OCI-LY1 (cell line): ENCODE data around the gene DUSP14.

Source experiments
- H2AFZ ChIP-seq: fragments of 200-600 bp; sonication (generic), shearing (Covaris generic); 2 replicates; pipeline ENCODE4 v1.6.0; 2014; ENCODE audit warnings: antibody characterized with exemption, mild to moderate bottlenecking, low read length
- H3F3A ChIP-seq: fragments of 200-600 bp; sonication (generic), shearing (Covaris generic); 2 replicates; pipeline ENCODE4 v1.6.0; 2014; ENCODE audit warnings: mild to moderate bottlenecking, antibody characterized with exemption, low read length, moderate library complexity; ENCODE audit not compliant: insufficient read depth
- H3K27ac ChIP-seq: fragments of 200-600 bp; sonication (generic); 2 replicates; pipeline ENCODE4 v1.5.1; 2014; ENCODE audit warnings: low read length, mixed run types, mild to moderate bottlenecking, low read depth; ENCODE audit not compliant: poor library complexity, severe bottlenecking
- H3K27me3 ChIP-seq: fragments of 200-600 bp; sonication (generic); 2 replicates; pipeline ENCODE4 v1.6.0; 2014; ENCODE audit warnings: antibody characterized with exemption, mild to moderate bottlenecking, low read length, moderate library complexity; ENCODE audit not compliant: insufficient read depth
- H3K36me3 ChIP-seq: fragments of 200-600 bp; sonication (generic); 2 replicates; pipeline ENCODE4 v1.6.1; 2014; ENCODE audit warnings: mild to moderate bottlenecking, antibody characterized with exemption, low read length, moderate library complexity, mixed read lengths; ENCODE audit not compliant: insufficient read depth
- H3K4me1 ChIP-seq: fragments of 200-600 bp; sonication (generic); 2 replicates; pipeline ENCODE4 v1.5.1; 2014; ENCODE audit warnings: mild to moderate bottlenecking, low read length, moderate library complexity; ENCODE audit not compliant: insufficient read depth, severe bottlenecking
- H3K4me2 ChIP-seq: fragments of 200-600 bp; sonication (generic), shearing (Covaris generic); 2 replicates; pipeline ENCODE4 v1.6.1; 2014; ENCODE audit warnings: low read length
- H3K4me3 ChIP-seq: fragments of 200-600 bp; sonication (generic); 2 replicates; pipeline ENCODE4 v1.5.1; 2014; ENCODE audit warnings: low read length, low read depth, mild to moderate bottlenecking, mixed read lengths; ENCODE audit not compliant: poor library complexity, severe bottlenecking
- H3K79me2 ChIP-seq: fragments of 200-600 bp; shearing (Covaris generic); 2 replicates; pipeline ENCODE4 v1.6.1; 2016; ENCODE audit warnings: mixed run types, low read length, mixed read lengths; ENCODE audit not compliant: insufficient read depth
- H3K9ac ChIP-seq: fragments of 200-600 bp; sonication (generic), shearing (Covaris generic); 2 replicates; pipeline ENCODE4 v1.6.1; 2014; ENCODE audit warnings: mild to moderate bottlenecking, low read length, mixed read lengths
- H3K9me2 ChIP-seq: fragments of 200-600 bp; sonication (generic), shearing (Covaris generic); 2 replicates; pipeline ENCODE4 v1.6.1; 2014; ENCODE audit warnings: low read depth, mild to moderate bottlenecking, low read length, mixed read lengths
- H3K9me3 ChIP-seq: fragments of 200-600 bp; shearing (Covaris generic); 2 replicates; pipeline ENCODE4 v1.6.1; 2014; ENCODE audit warnings: low read length, mixed read lengths
- H4K20me1 ChIP-seq: fragments of 200-600 bp; sonication (generic), shearing (Covaris generic); 2 replicates; pipeline ENCODE4 v1.6.0; 2016; ENCODE audit warnings: mild to moderate bottlenecking, low read length; ENCODE audit not compliant: insufficient read depth
- CTCF ChIP-seq: fragments of 200-600 bp; sonication (generic), shearing (Covaris generic); IDR thresholded peaks from 2 replicates; pipeline ENCODE4 v1.5.1; 2017; ENCODE audit warnings: mild to moderate bottlenecking, antibody characterized with exemption, low read length, moderate library complexity, mixed read lengths
- EZH2 ChIP-seq: fragments of 200-600 bp; sonication (generic), shearing (Covaris generic); IDR thresholded peaks from 2 replicates; pipeline ENCODE4 v1.8.0; 2017; ENCODE audit warnings: borderline replicate concordance, mixed run types, mild to moderate bottlenecking, antibody characterized with exemption, low read length, moderate library complexity, mixed read lengths

DUSP14 gene

GRCh38 chr17:37458805-37459204, 30.9 kb upstream of the DUSP14 start:
- Histone ChIP-seq H3K9me3 (no peaks in the 10 kb centered on the region), H3F3A (no peaks in the 10 kb centered on the region), H4K20me1 (no peaks in the 10 kb centered on the region), H3K27ac (no peak overlapping the region), H2AFZ (no peak overlapping the region), H3K4me3 (no peak overlapping the region), H3K4me1 (no peaks in the 10 kb centered on the region), H3K4me2 (no peak overlapping the region), H3K9me2 (no peaks in the 10 kb centered on the region), H3K79me2 (no peaks in the 10 kb centered on the region), H3K9ac (no peak overlapping the region), H3K27me3 (no peaks in the 10 kb centered on the region), H3K36me3 (peaks cover 24% of the 10 kb centered on the region)
- TF ChIP-seq CTCF (no peak), EZH2 (no peak)

- TF ChIP-seq CTCF (no peak), EZH2 (no peak)
- Histone ChIP-seq H3K4me3 (no peak overlapping the region), H4K20me1 (no peaks in the 10 kb centered on the region), H3K79me2 (no peaks in the 10 kb centered on the region), H3K27me3 (no peaks in the 10 kb centered on the region), H3F3A (no peaks in the 10 kb centered on the region), H3K9me2 (no peaks in the 10 kb centered on the region), H3K4me1 (no peaks in the 10 kb centered on the region), H3K36me3 (peaks cover 48% of the 10 kb centered on the region), H3K9me3 (no peaks in the 10 kb centered on the region), H2AFZ (no peak overlapping the region), H3K27ac (no peak overlapping the region), H3K9ac (no peak overlapping the region), H3K4me2 (no peak overlapping the region)
Measured at GRCh38 chr17:37461668-37462067, 28.0 kb upstream of the DUSP14 start.

GRCh38 chr17:37462492-37462891, 27.2 kb upstream of the DUSP14 start:
- H3K4me1 ChIP-seq: no peaks in the 10 kb centered on the region
- no peak overlapping the region for H3K27ac ChIP-seq
- no peaks in the 10 kb centered on the region for H3F3A ChIP-seq
- H3K36me3 ChIP-seq: peaks cover 56% of the 10 kb centered on the region
- no peaks in the 10 kb centered on the region for H3K27me3 ChIP-seq
- H3K4me2 ChIP-seq: no peak overlapping the region
- no peaks in the 10 kb centered on the region for H3K9me2 ChIP-seq
- no peak overlapping the region for H3K9ac ChIP-seq
- H3K79me2 ChIP-seq: no peaks in the 10 kb centered on the region
- no peaks in the 10 kb centered on the region for H4K20me1 ChIP-seq
- H3K9me3 ChIP-seq: no peaks in the 10 kb centered on the region
- TF ChIP-seq CTCF (no peak), EZH2 (no peak)
- no peak overlapping the region for H3K4me3 ChIP-seq
- no peak overlapping the region for H2AFZ ChIP-seq
